GM12873 (cell line): ENCODE data around the gene TBX2.

Experiments
- TF ChIP-seq, protein P1 (sequence below): IDR thresholded peaks from 2 replicates; pipeline ENCODE4 v1.5.1; 2012; ENCODE audit warnings: low read depth, mild to moderate bottlenecking, moderate library complexity, low read length, control low read depth; ENCODE audit not compliant: insufficient read depth; ENCODE audit errors: missing control alignments

TBX2 gene

DNA sequence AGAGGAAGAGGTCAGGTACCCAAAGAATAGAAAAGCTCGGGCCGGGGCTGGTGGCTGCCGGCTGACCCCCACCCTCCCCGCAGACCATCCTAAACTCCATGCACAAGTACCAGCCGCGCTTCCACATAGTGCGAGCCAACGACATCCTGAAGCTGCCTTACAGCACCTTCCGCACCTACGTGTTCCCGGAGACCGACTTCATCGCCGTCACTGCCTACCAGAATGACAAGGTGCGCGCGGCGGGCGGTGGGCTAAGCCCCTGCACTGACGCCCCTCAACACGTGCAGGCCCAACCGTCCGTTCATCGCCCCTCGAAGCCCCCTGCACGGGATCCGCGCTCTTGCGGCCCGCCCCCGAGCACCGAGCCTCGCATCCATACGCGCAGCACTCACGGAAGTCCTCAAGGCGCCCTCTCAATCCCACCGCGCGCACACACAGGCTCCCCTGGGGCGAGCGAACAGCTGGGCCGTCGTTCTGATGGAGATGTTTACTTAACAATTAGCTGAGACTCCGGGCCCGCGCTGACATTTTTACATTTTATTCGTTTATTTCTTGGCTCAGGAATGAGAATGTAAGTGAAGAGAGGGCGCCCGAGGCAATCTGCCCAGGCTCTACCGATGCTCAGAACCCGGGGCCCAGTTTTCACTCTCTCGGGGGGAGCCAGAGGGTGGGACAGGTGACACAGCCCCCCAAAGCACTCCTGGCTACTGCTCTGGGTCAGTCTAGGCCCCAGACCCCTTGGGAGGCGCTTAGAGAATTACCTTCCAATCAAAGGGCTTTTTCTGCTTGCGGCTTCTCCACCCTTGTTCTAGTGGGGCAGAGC, 3.5 kb downstream of the TBX2 start:
- TF ChIP-seq, protein P1, sequence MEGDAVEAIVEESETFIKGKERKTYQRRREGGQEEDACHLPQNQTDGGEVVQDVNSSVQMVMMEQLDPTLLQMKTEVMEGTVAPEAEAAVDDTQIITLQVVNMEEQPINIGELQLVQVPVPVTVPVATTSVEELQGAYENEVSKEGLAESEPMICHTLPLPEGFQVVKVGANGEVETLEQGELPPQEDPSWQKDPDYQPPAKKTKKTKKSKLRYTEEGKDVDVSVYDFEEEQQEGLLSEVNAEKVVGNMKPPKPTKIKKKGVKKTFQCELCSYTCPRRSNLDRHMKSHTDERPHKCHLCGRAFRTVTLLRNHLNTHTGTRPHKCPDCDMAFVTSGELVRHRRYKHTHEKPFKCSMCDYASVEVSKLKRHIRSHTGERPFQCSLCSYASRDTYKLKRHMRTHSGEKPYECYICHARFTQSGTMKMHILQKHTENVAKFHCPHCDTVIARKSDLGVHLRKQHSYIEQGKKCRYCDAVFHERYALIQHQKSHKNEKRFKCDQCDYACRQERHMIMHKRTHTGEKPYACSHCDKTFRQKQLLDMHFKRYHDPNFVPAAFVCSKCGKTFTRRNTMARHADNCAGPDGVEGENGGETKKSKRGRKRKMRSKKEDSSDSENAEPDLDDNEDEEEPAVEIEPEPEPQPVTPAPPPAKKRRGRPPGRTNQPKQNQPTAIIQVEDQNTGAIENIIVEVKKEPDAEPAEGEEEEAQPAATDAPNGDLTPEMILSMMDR: no peak

DNA sequence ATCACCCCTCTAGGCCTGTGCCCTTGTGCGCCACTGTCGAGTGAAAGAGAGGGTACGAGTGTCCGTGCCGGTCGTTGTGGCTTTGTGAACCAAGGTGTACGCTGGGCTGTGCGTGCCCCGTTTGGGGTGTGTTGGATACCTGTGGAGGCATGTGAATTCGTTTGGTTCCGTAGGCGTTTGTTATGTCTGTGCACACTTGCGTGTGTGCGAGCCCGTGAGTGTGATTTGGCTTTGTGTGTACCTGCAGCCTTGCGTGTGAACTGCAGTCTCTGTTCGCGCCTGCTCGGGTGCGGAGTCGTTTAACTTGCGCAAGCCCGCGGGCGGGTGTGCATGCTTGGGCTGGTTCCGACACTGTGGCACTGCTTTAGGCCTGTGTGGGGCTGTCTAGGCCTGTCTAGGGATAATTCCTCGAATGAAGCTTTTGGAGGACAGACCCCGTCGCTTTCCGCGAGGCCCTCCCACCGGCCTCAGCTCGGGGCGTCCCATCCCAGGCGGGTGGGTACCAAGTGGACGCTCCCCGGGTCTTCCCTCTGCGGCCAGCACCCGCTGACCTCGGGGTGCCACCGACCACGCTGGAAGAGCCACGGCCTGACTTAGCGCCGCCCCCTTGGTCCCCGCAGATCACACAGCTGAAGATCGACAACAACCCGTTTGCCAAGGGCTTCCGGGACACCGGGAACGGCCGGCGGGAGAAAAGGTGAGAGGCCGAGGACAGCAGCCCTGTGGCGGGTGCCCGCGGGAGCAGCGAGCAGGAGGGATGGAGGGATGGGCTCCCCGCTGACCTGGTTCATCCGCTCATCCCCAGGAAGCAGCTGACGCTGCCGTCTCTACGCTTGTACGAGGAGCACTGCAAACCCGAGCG, 4.4 kb downstream of the TBX2 start:
- TF ChIP-seq, protein P1: no peak

DNA sequence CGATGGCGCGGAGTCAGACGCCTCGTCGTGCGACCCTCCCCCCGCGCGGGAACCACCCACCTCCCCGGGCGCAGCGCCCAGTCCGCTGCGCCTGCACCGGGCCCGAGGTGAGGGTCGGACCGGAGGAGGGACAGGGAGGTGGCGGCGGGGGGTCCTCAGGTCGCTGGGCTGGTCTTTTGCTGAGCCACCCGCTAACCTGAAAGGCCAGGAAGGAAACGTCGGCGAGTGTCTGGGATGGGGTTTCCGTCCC, 4.9 kb downstream of the TBX2 start:
- TF ChIP-seq, protein P1: no peak

DNA sequence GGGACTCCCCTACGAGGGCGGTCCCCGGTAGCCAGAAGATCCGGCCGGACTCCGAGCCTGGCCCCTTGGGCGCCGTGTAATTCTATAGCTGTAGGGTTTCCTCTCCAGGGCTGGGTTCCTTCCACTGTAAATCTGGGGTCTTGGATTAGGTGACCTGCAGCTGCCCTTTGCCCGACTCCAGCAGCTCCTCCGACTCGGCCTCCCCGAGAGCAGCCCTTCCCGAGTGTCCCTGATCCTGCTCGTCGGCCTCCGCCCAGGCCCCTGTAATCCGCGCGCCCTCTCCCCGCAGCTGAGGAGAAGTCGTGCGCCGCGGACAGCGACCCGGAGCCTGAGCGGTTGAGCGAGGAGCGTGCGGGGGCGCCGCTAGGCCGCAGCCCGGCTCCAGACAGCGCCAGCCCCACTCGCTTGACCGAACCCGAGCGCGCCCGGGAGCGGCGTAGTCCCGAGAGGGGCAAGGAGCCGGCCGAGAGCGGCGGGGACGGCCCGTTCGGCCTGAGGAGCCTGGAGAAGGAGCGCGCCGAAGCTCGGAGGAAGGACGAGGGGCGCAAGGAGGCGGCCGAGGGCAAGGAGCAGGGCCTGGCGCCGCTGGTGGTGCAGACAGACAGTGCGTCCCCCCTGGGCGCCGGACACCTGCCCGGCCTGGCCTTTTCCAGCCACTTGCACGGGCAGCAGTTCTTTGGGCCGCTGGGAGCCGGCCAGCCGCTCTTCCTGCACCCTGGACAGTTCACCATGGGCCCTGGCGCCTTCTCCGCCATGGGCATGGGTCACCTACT, 5.5 kb downstream of the TBX2 start:
- TF ChIP-seq, protein P1: no peak

DNA sequence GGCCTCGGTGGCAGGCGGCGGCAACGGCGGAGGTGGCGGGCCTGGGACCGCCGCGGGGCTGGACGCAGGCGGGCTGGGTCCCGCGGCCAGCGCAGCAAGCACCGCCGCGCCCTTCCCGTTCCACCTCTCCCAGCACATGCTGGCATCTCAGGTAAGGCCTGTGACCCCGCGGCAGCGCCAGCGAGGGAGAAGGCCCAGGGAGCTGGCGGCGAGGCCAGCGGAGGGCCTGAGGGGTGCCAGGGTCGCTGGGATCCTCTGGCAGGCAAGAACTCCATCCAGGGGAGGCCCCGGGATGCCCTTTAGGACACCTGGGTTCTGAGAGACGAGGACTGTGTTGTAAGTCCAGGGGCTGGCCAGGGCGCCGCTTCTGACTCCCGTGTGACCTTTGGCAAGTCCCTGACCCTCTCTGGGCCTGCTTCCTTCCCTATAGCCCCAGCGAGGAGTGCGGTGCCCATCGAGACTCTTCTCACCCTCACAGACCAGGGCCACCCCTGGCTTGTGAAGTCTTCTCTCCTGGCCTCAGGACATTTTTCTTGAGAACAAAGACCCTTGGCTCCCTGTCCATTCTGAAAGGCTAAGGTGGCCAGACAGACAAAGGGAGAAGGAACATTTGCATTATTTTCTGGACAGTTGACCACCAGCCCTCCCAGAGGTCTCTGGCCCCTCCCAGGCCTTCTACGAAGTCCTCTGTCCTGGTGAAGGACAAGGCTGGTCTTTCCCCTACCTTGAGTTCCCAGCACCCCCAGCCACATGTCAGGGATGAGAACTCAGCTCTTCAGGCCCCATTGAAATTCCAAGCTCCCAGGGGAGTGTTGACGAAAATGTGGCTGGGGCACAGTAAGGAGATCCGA, 6.3 kb downstream of the TBX2 start:
- TF ChIP-seq, protein P1: no peak

DNA sequence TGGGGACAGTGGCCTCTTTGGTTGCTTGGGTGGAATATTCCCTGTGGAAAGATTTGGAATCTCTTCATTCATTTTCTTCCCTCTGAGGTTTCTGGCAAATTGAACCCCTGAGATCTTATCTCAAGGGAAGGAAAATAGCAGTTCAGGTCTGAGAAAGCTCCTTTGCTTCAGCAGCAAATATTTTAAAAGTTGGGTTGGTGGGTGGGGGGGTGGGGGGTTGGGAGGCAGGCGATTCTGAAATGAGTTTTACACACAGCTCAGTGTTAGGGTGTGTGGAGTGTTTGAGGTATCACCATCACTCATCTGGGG, 6.8 kb downstream of the TBX2 start:
- TF ChIP-seq, protein P1: no peak
